Measurements from ENCODE around the gene FXYD7. TPM values are rescaled to one million over a fixed set of nuclear protein-coding genes. Genes with fewer than 3 reads are reported as not detected.

Gene FXYD7
- total and polyA plus RNA-seq, 9 of the 15 experiments (the other 6 are each of a cell fraction or from before 2014, with no cell fraction given) = 0.10 to 0.80 (median 0.31) TPM; not detected in 3

DNA sequence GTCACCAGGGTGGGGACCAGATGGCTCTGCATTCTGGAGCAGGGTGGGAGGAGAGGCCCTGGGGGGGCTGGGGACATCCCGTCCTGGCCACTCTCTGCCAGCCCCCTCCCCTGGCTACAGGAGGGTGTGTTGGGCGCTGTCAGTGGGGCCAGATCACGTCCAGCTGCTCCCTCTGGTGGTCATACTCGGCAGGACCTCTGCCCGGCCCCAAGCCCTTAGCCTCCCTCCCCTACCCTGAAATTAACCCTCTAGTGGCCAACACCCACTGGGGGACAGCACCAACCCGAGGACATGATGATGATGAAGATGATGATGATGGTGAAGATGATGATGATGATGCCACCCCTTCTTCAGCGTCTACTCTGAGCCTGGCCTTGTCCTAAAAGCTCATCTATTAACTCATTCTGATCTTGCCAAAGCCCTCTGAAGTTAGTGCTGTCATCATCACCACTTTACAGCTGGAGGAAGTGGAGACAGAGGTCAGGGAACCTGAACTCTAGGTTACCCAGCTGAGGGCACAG is 7.6 kb upstream of the FXYD7 start (continued):
- TF ChIP-seq, protein P1, sequence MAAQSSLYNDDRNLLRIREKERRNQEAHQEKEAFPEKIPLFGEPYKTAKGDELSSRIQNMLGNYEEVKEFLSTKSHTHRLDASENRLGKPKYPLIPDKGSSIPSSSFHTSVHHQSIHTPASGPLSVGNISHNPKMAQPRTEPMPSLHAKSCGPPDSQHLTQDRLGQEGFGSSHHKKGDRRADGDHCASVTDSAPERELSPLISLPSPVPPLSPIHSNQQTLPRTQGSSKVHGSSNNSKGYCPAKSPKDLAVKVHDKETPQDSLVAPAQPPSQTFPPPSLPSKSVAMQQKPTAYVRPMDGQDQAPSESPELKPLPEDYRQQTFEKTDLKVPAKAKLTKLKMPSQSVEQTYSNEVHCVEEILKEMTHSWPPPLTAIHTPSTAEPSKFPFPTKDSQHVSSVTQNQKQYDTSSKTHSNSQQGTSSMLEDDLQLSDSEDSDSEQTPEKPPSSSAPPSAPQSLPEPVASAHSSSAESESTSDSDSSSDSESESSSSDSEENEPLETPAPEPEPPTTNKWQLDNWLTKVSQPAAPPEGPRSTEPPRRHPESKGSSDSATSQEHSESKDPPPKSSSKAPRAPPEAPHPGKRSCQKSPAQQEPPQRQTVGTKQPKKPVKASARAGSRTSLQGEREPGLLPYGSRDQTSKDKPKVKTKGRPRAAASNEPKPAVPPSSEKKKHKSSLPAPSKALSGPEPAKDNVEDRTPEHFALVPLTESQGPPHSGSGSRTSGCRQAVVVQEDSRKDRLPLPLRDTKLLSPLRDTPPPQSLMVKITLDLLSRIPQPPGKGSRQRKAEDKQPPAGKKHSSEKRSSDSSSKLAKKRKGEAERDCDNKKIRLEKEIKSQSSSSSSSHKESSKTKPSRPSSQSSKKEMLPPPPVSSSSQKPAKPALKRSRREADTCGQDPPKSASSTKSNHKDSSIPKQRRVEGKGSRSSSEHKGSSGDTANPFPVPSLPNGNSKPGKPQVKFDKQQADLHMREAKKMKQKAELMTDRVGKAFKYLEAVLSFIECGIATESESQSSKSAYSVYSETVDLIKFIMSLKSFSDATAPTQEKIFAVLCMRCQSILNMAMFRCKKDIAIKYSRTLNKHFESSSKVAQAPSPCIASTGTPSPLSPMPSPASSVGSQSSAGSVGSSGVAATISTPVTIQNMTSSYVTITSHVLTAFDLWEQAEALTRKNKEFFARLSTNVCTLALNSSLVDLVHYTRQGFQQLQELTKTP (IDR thresholded peaks at IDR 0.05; ENCODE audit: low read depth in 1 of 2, partially characterized antibody in 2 of 2) = peak in 1 of 2 experiments; percentile 25
- TF ChIP-seq SNRNP70 (optimal IDR thresholded peaks at IDR 0.05; ENCODE audit: low read depth, low read length) = no peak

DNA sequence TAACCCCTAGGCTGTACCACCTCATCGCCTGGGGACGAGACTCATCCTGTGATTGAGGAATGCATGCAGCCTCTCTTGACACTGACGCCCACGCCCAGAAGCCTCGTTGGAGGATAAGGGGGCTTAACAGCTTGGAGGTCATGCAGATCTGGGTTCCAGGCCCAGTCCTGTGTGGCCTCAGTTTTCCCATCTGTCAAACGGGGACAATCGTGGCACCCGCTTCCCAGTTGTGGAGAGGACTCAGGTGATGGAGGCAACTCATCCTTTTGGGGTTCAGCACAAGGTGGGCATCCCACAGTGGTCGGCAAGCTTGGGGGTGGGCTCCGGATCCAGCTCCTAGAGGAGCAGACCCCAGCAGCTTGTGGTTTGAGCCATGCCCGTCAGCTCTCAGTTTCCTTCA is 6.8 kb upstream of the FXYD7 start:
- no peak overlapping the region for H3K4me3 ChIP-seq
- DNase-seq (ENCODE audit: extremely low read depth in 1 of 4, low spot score in 3 of 4) = no peak
- no peak overlapping the region for H3K9ac ChIP-seq (ENCODE audit: insufficient read depth in 1 of 2, low read depth in 2 of 2, low read length in 2 of 2)
- no peaks in the 10 kb centered on the region for H3K79me2 ChIP-seq (ENCODE audit: control insufficient read depth, insufficient read depth, low read length)
- no TSS peak for BruUV-seq (replicated peaks)
- ATAC-seq = no peak
- H3K36me3 ChIP-seq (ENCODE audit: control insufficient read depth, insufficient read depth, low read length) = no peaks in the 10 kb centered on the region
- H3K4me2 ChIP-seq (ENCODE audit: insufficient read depth, low read length) = no peak overlapping the region
- POLR2A ChIA-PET = interaction anchor here (0.6 kb wide), 1 partner anchor 568 kb away, joined by 3 read pairs; the partner anchor contains the start of gene ZBTB32
- 19% methylated on average over 11 of the region's 11 CpGs for WGBS (ENCODE audit: insufficient coverage, low coverage, missing lambda C conversion rate)
- FAIRE-seq = no peak
- H3K9me3 ChIP-seq (replicated peaks; ENCODE audit: control insufficient read depth, insufficient read depth, low read depth, low read length) = no peaks in the 10 kb centered on the region
- H3K9me1 ChIP-seq (ENCODE audit: control insufficient read depth, insufficient read depth, low read length) = no peaks in the 10 kb centered on the region
- no peak overlapping the region for H3K27ac ChIP-seq (ENCODE audit: extremely low read depth, low read depth, low read length)
- peaks cover 3 to 40% of the 10 kb centered on the region in 2 experiments; a peak in 3 of 5 replicates for H3K4me1 ChIP-seq (replicated peaks in 1 of 2; ENCODE audit: control insufficient read depth in 2 of 2, insufficient read depth in 2 of 2, low read length in 2 of 2)
- 0 out of 2 replicates have a peak, but pooled peaks cover 4% of the 10 kb centered on the region for H4K20me1 ChIP-seq (replicated peaks; ENCODE audit: control insufficient read depth, insufficient read depth, low read length)
- H3K27me3 ChIP-seq (ENCODE audit: control insufficient read depth in 2 of 2, insufficient read depth in 2 of 2, low read length in 2 of 2) = peaks cover 0 to 24% of the 10 kb centered on the region in 2 experiments; a peak in 4 of 5 replicates
- CTCF ChIA-PET (ENCODE audit: low intra/inter-chr PET ratio) = interaction anchor here (0.6 to 2.4 kb wide), 5 partner anchors 69 to 496 kb away, joined by 3 to 13 read pairs (median 8); no protein-coding TSS in a partner anchor
- no peak overlapping the region for H2AFZ ChIP-seq (ENCODE audit: low read depth, low read length)
- intact Hi-C loops (cut with micrococcal nuclease) = loop anchor here (5.0 kb wide), 1 partner anchor 164 kb away; no protein-coding TSS in a partner anchor
- in situ Hi-C loops (cut with MboI) = loop anchor here (10.0 kb wide), 1 partner anchor 301 kb away; no protein-coding TSS in a partner anchor
- TF ChIP-seq CBX3 (IDR thresholded peaks at IDR 0.05; ENCODE audit: borderline replicate concordance in 1 of 2, low read length in 2 of 2) = no peak
- TF ChIP-seq, protein P2, sequence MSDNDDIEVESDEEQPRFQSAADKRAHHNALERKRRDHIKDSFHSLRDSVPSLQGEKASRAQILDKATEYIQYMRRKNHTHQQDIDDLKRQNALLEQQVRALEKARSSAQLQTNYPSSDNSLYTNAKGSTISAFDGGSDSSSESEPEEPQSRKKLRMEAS (CRISPR knock-in tag; IDR thresholded peaks at IDR 0.05) = no peak
- no peak for TF ChIP-seq SRSF1 (IDR thresholded peaks at IDR 0.05; ENCODE audit: low read depth, low read length)
- no peak for TF ChIP-seq THRA (IDR thresholded peaks at IDR 0.05)
- TF ChIP-seq ZNF212 (CRISPR knock-in tag; IDR thresholded peaks at IDR 0.05) = no peak
- TF ChIP-seq ZFP30 (CRISPR knock-in tag; IDR thresholded peaks at IDR 0.05; ENCODE audit: borderline replicate concordance) = no peak
- TF ChIP-seq BCOR (IDR thresholded peaks at IDR 0.05) = peak; percentile 68
- TF ChIP-seq KDM1A (IDR thresholded peaks at IDR 0.05) = 0 out of 4 replicates have a peak, but pooled peaks of 1 of the 2 experiments have one; percentile 4
- 0 out of 2 replicates have a peak, but pooled peaks have one; percentile 15 for TF ChIP-seq HDAC2 (IDR thresholded peaks at IDR 0.05)
- no peak for TF ChIP-seq POLR2A (conservative IDR thresholded peaks at IDR 0.05)
- no peak for TF ChIP-seq SNIP1 (IDR thresholded peaks at IDR 0.05; ENCODE audit: low read depth)
- no peak for TF ChIP-seq ZNF699 (CRISPR knock-in tag; IDR thresholded peaks at IDR 0.05; ENCODE audit: insufficient replicate concordance)
